GM18511 (cell line): ENCODE results near the gene MAP3K6.
A peak's percentile ranks its signal among the peaks of the same experiment; 100 is the strongest.
"Not testable (repeated sequence)": the region's sequence is repeated elsewhere in the genome, so short reads cannot be mapped to it uniquely, and the experiment has no call there.

Source experiments
- ATAC-seq: cut with Tn5 transposase; IDR thresholded peaks from one replicate; pipeline ENCODE4 v1.9.1; 2021; ENCODE audit warnings: mild to moderate bottlenecking, moderate library complexity; ENCODE audit not compliant: unreplicated experiment

MAP3K6 gene

GRCh38 chr1:27366411-27367159, at the start of gene MAP3K6:
Gene MAP3K6, minus strand, starts transcription at chr1:27366961. Its CDS starts 364 bp downstream, at chr1:27366597.
- peak; percentile 38 for ATAC-seq

GRCh38 chr1:27414091-27414490, 47.3 kb upstream of the MAP3K6 start:
- no peak for ATAC-seq

GRCh38 chr1:27413004-27413403, 46.2 kb upstream of the MAP3K6 start:
- no peak for ATAC-seq

GRCh38 chr1:27412502-27412901, 45.7 kb upstream of the MAP3K6 start:
- no peak for ATAC-seq

- no peak for ATAC-seq
Measured at GRCh38 chr1:27410709-27411108, 43.9 kb upstream of the MAP3K6 start.

- ATAC-seq, result no peak
Measured at GRCh38 chr1:27409669-27410068, 42.9 kb upstream of the MAP3K6 start.

GRCh38 chr1:27408151-27408550, 41.4 kb upstream of the MAP3K6 start:
- no peak for ATAC-seq

- ATAC-seq, result not testable (repeated sequence)
Measured at GRCh38 chr1:27406791-27407190, 40.0 kb upstream of the MAP3K6 start.

- no peak for ATAC-seq
Measured at GRCh38 chr1:27406362-27406680, 39.6 kb upstream of the MAP3K6 start.

- not testable (repeated sequence) for ATAC-seq
Measured at GRCh38 chr1:27405598-27406361, 39.0 kb upstream of the MAP3K6 start.

GRCh38 chr1:27405074-27405473, 38.3 kb upstream of the MAP3K6 start:
- no peak for ATAC-seq

- no peak for ATAC-seq
Measured at GRCh38 chr1:27403931-27404330, 37.2 kb upstream of the MAP3K6 start.

GRCh38 chr1:27403065-27403726, 36.4 kb upstream of the MAP3K6 start:
- no peak for ATAC-seq

- no peak for ATAC-seq
Measured at GRCh38 chr1:27402349-27402754, 35.6 kb upstream of the MAP3K6 start.

- ATAC-seq, result no peak
Measured at GRCh38 chr1:27400963-27401341, 34.2 kb upstream of the MAP3K6 start.

- no peak for ATAC-seq
Measured at GRCh38 chr1:27400082-27400962, 33.6 kb upstream of the MAP3K6 start.

- ATAC-seq, result no peak
Measured at GRCh38 chr1:27399251-27400025, 32.7 kb upstream of the MAP3K6 start.

- ATAC-seq, result no peak
Measured at GRCh38 chr1:27398405-27399149, 31.8 kb upstream of the MAP3K6 start.

GRCh38 chr1:27397749-27398148, 31.0 kb upstream of the MAP3K6 start:
- no peak for ATAC-seq
